Hepatocyte (in vitro differentiated cells): ENCODE results near the gene SFRP2. TPM values are rescaled to one million over a fixed set of nuclear protein-coding genes. Genes with fewer than 3 reads are reported as not detected.

Source experiments
- DNase-seq: peaks from one replicate; pipeline ENCODE4 v3.0.0-alpha.2; 2016; ENCODE audit warnings: low spot score
- H2AFZ ChIP-seq: fragments of 200-600 bp; sonication (generic); 2 replicates; pipeline ENCODE4 v1.6.0; 2016; ENCODE audit warnings: antibody characterized with exemption, mild to moderate bottlenecking
- H3K27ac ChIP-seq: fragments of 200-600 bp; sonication (generic); 2 replicates; pipeline ENCODE4 v1.5.1; 2016; ENCODE audit warnings: mild to moderate bottlenecking
- H3K27me3 ChIP-seq: fragments of 200-600 bp; sonication (generic); 2 replicates; pipeline ENCODE4 v1.6.1; 2016
- H3K36me3 ChIP-seq: fragments of 200-600 bp; sonication (generic); replicated peaks from 2 replicates; pipeline ENCODE4 v1.5.1; 2016; ENCODE audit warnings: low read depth; ENCODE audit not compliant: insufficient read depth
- H3K4me1 ChIP-seq: fragments of 200-600 bp; sonication (generic); 2 replicates; pipeline ENCODE4 v1.5.1; 2016; ENCODE audit warnings: mild to moderate bottlenecking, moderate library complexity; ENCODE audit not compliant: insufficient read depth
- H3K4me2 ChIP-seq: fragments of 200-600 bp; sonication (generic); 2 replicates; pipeline ENCODE4 v1.6.0; 2016
- H3K4me3 ChIP-seq: fragments of 200-600 bp; sonication (generic); 2 replicates; pipeline ENCODE4 v1.5.1; 2016; ENCODE audit warnings: mild to moderate bottlenecking
- H3K79me2 ChIP-seq: fragments of 200-600 bp; sonication (generic); 2 replicates; pipeline ENCODE4 v1.6.0; 2017; ENCODE audit warnings: mild to moderate bottlenecking
- H3K9me2 ChIP-seq: fragments of 200-600 bp; sonication (generic); replicated peaks from 2 replicates; pipeline ENCODE4 v1.6.0; 2017; ENCODE audit warnings: mild to moderate bottlenecking; ENCODE audit not compliant: insufficient read depth
- H3K9me3 ChIP-seq: fragments of 200-600 bp; sonication (generic); 2 replicates; pipeline ENCODE4 v1.5.1; 2016; ENCODE audit warnings: low read depth, mild to moderate bottlenecking
- H4K20me1 ChIP-seq: fragments of 200-600 bp; sonication (generic); 2 replicates; pipeline ENCODE4 v1.6.0; 2016; ENCODE audit warnings: mild to moderate bottlenecking; ENCODE audit not compliant: insufficient read depth, poor library complexity, severe bottlenecking
- EZH2 ChIP-seq: fragments of 200-600 bp; sonication (generic); IDR thresholded peaks from 2 replicates; pipeline ENCODE4 v1.6.1; 2016; ENCODE audit warnings: antibody characterized with exemption, mild to moderate bottlenecking, borderline replicate concordance
- EZH2phosphoT487 ChIP-seq: fragments of 200-600 bp; sonication (generic); IDR thresholded peaks from one replicate; pipeline ENCODE4 v1.6.1; 2018; ENCODE audit warnings: antibody characterized with exemption, mild to moderate bottlenecking, low read depth, moderate library complexity; ENCODE audit not compliant: unreplicated experiment, severe bottlenecking
- WGBS: methylation state at CpG from one replicate; pipeline ENCODE4 v1.1.6; 2016; ENCODE audit warnings: low lambda C conversion rate; ENCODE audit errors: missing lambda C conversion rate; 5-methylcytosine and 5-hydroxymethylcytosine counted together
- polyA plus RNA-seq: library from polyadenylated mRNA; unstranded; fragments of >200 nt; fragmentation: Nextera tagmentation; extraction: Ambion mirVana; gene quantifications from 2 replicates; pipeline ENCODE4 v1.2.1, GENCODE V29; 2016
- total RNA-seq: library from RNA; depleted of rRNA; stranded (reverse); fragments of >200 nt; gene quantifications from 2 replicates; pipeline ENCODE4 v1.2.3, GENCODE V29; 2014
- TF ChIP-seq, protein P1 (sequence below): fragments of 200-600 bp; sonication (generic); IDR thresholded peaks from 2 replicates; pipeline ENCODE4 v1.5.1; 2016; ENCODE audit warnings: antibody characterized with exemption, mild to moderate bottlenecking; ENCODE audit not compliant: poor library complexity

Gene SFRP2
- total and polyA plus RNA-seq, 2 experiments from 2014 or later = 15.0 to 42.8 TPM

DNA sequence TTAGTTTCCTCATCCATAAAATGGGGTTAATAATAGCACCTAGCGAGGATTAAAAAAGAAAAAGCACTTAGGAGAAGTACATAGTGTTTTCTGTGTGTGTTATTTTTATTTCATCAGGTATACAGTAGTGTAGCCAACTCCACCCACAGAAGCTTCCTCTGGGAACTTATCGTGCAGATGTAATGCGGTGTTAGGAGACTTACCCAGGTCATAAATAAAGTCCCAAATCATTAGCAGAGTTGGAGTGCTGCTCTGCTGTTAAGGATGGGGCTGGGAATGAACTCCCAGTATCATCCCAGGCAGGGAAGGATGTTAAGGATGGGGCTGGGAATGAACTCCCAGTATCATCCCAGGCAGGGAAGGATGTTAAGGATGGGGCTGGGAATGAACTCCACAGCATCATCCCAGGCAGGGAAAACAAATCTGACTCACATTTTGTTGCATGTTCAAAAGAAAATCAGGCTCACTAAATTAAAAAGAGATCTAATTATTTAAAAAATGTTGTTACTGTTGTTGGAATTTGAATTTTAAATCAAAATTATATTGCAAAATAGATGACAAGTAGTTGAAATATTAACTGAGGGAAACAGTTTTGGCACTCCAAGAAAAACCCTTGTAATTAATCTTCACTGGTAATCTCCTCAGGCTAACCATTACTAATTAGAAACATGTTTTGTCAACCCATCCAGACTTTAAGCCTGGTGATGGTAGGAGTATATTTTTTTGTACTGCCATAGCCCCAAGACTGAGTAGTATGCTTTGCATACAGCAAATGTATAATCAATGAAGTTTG is 10.2 kb upstream of the SFRP2 start:
- TF ChIP-seq EZH2phosphoT487 = no peak
- TF ChIP-seq EZH2 = no peak
- TF ChIP-seq, protein P1, sequence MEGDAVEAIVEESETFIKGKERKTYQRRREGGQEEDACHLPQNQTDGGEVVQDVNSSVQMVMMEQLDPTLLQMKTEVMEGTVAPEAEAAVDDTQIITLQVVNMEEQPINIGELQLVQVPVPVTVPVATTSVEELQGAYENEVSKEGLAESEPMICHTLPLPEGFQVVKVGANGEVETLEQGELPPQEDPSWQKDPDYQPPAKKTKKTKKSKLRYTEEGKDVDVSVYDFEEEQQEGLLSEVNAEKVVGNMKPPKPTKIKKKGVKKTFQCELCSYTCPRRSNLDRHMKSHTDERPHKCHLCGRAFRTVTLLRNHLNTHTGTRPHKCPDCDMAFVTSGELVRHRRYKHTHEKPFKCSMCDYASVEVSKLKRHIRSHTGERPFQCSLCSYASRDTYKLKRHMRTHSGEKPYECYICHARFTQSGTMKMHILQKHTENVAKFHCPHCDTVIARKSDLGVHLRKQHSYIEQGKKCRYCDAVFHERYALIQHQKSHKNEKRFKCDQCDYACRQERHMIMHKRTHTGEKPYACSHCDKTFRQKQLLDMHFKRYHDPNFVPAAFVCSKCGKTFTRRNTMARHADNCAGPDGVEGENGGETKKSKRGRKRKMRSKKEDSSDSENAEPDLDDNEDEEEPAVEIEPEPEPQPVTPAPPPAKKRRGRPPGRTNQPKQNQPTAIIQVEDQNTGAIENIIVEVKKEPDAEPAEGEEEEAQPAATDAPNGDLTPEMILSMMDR = no peak
- Histone ChIP-seq H3K27ac (no peak overlapping the region), H4K20me1 (no peaks in the 10 kb centered on the region), H3K27me3 (peaks cover 11% of the 10 kb centered on the region), H3K79me2 (no peaks in the 10 kb centered on the region), H3K36me3 (no peaks in the 10 kb centered on the region), H3K4me1 (peaks cover 8% of the 10 kb centered on the region), H2AFZ (no peak overlapping the region), H3K9me3 (no peaks in the 10 kb centered on the region), H3K4me2 (peak overlapping the region; percentile 2), H3K4me3 (no peak overlapping the region), H3K9me2 (no peaks in the 10 kb centered on the region)
- 82% methylated on average over 3 of the region's 3 CpGs for WGBS
- no peak for DNase-seq

DNA sequence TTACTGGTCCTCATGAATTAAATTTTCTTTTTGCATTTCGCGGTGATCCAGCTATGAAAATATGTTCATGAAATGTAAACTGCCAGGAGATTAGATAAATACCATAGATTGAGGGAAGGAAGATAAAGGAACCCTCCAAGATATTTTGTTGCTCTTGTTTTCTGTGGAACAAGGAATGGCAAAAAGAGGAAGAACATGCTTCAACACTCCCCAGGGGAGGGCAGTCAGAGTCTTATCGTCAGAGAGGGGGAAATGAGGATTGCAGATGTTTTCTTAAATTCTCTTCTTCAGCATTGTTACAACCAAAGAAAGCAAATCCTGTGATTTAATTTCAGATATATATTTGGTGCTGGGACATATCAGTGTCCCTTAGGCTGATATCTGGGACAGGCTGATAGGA is 9.5 kb upstream of the SFRP2 start:
- Histone ChIP-seq H3K9me3 (no peaks in the 10 kb centered on the region), H3K4me1 (peaks cover 8% of the 10 kb centered on the region), H3K9me2 (no peaks in the 10 kb centered on the region), H3K27me3 (peaks cover 12% of the 10 kb centered on the region), H3K27ac (no peak overlapping the region), H3K79me2 (no peaks in the 10 kb centered on the region), H3K36me3 (no peaks in the 10 kb centered on the region), H4K20me1 (no peaks in the 10 kb centered on the region), H3K4me3 (no peak overlapping the region), H3K4me2 (no peak overlapping the region), H2AFZ (no peak overlapping the region)
- DNase-seq = no peak
- TF ChIP-seq EZH2phosphoT487 (no peak), EZH2 (no peak)
- 44% methylated on average over 3 of the region's 3 CpGs for WGBS

DNA sequence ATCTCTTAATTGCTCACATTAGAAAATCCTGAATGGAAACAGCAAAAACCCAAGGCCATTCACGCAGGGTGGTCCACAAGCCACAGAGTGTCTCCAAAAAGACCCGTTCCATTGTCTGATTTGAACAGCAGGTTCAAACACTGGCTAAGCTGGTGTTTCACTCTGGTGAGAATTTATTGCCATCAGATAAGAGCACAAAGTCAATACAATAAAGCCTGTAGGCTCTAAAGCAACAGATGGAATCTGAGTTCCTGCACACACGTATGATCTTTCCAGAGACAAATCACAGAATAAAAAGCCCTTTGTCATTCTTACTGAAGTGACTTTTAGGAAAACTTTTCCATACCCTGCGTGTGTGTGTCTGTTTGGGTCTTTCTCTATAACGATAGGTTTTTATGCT is 5.1 kb upstream of the SFRP2 start:
- no peak overlapping the region for H2AFZ ChIP-seq
- H3K36me3 ChIP-seq = no peaks in the 10 kb centered on the region
- H3K27me3 ChIP-seq = peaks cover 56% of the 10 kb centered on the region
- WGBS = 43% methylated on average over 5 of the region's 5 CpGs
- no peak overlapping the region for H3K4me3 ChIP-seq
- peak overlapping the region; percentile 32 for H3K4me2 ChIP-seq
- no peak overlapping the region for H3K27ac ChIP-seq
- H3K4me1 ChIP-seq = peaks cover 31% of the 10 kb centered on the region
- H4K20me1 ChIP-seq = no peaks in the 10 kb centered on the region
- no peaks in the 10 kb centered on the region for H3K79me2 ChIP-seq
- TF ChIP-seq EZH2 = no peak
- no peak for TF ChIP-seq EZH2phosphoT487
- TF ChIP-seq, protein P1 = no peak
- DNase-seq = peak; percentile 43
- H3K9me3 ChIP-seq = no peaks in the 10 kb centered on the region
- H3K9me2 ChIP-seq = no peaks in the 10 kb centered on the region

DNA sequence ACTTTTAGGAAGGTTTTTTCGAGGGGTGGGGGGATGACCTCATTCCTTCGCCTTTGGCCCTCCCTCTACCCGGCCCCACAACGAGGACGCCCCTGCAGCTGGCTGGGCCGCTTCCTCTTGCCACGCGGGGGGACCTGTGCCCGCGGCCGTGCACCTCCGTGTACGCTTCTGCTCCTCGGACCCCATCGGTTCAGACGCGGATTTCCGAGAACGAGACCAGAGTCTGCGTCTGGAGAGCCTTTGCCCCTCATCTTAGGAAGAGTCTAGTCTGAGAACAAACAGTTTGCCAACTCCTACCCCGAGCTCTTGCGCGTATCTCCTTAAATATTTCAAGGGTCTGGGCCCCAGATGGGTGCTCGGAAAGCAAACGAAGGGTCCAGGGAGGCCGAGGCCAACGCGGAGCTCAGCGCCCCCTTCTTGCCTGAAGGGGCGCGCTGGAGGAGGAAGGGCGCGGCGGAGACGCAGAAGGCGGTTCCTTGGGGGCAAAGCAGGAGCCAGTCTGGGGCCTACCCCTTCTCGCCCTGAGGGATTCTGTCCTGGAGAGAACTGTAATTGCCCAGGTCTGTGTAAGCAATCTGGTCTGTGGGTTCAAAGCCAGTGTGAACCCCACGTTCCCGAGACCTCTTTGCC is 3.9 kb upstream of the SFRP2 start:
- no peaks in the 10 kb centered on the region for H3K79me2 ChIP-seq
- H3K9me2 ChIP-seq = no peaks in the 10 kb centered on the region
- no peaks in the 10 kb centered on the region for H3K36me3 ChIP-seq
- WGBS = 13% methylated on average over 39 of the region's 39 CpGs
- H3K4me3 ChIP-seq = peak overlapping the region; percentile 25
- no peaks in the 10 kb centered on the region for H3K9me3 ChIP-seq
- no peak overlapping the region for H3K27ac ChIP-seq
- H4K20me1 ChIP-seq = no peaks in the 10 kb centered on the region
- peaks cover 36% of the 10 kb centered on the region for H3K4me1 ChIP-seq
- TF ChIP-seq EZH2 = no peak
- no peak for TF ChIP-seq EZH2phosphoT487
- TF ChIP-seq, protein P1 = no peak
- peak overlapping the region; percentile 56 for H2AFZ ChIP-seq
- H3K27me3 ChIP-seq = peaks cover 68% of the 10 kb centered on the region
- DNase-seq = no peak
- H3K4me2 ChIP-seq = peak overlapping the region; percentile 88
